ENCODE results near the gene GH2.
A peak's percentile ranks its signal among the peaks of the same experiment; 100 is the strongest.
"Not testable (repeated sequence)": the region's sequence is repeated elsewhere in the genome, so short reads cannot be mapped to it uniquely, and the experiment has no call there.

GH2 gene

GRCh38 chr17:63850401-63850800 lies 31.3 kb downstream of the GH2 start:
- H3K36me3 ChIP-seq (ENCODE audit: insufficient read depth, low read length): no peaks in the 10 kb centered on the region
- no peaks in the 10 kb centered on the region for H3K4me1 ChIP-seq (ENCODE audit: insufficient read depth, low read length)
- no peak overlapping the region for H3K4me3 ChIP-seq (ENCODE audit: low read length)
- peaks cover 4% of the 10 kb centered on the region for H3K27me3 ChIP-seq (ENCODE audit: insufficient read depth, low read length)
- no peaks in the 10 kb centered on the region for H3K9me3 ChIP-seq (ENCODE audit: low read length)
- H2AFZ ChIP-seq (ENCODE audit: low read depth, low read length): no peak overlapping the region

DNA sequence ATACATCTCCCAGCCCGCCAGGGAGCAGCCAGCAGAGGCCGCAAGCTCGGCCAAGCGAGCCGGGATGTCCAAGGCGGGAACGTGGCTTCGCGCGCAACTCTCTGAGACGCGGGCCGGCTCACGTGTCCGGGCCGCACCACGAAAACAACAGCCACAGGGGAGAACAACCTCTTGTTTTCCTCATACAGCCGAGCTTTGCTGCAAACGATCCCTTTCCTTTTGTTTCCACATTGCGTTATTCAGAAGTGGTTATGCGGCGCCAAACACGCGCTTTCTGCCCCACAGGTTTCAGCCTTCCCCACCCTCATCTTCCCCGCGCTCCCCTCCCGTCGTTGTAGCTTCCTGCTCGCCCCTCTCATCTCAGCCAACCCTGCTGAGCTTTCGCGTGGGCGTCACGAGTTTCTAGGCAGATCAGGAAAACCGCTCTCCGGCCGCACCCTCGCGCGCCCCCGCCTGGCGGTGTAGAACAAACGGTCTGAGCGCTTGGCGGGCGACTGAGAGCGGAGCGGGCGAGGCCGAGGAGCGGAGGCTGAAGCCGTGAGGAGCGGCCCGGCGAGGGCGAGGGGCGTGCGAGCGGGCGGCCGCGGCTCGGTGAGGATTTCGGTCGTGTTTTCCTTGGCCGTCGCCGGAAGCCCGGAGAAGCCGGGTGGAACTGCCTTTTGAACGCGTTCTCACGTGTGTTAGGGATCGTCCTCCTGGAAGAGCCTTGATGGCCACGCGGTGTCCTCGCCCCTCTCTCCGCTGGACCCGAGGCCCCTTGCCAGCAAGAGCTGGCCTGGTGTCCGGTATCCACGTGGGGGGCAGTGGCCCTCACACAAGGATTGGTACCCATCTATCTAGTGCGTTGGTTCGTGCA lies 32.7 kb downstream of the GH2 start:
- Histone ChIP-seq H3K9me3 (ENCODE audit: low read length) (no peaks in the 10 kb centered on the region), H2AFZ (ENCODE audit: low read depth, low read length) (no peak overlapping the region), H3K4me1 (ENCODE audit: insufficient read depth, low read length) (no peaks in the 10 kb centered on the region), H3K36me3 (ENCODE audit: insufficient read depth, low read length) (no peaks in the 10 kb centered on the region), H3K27me3 (ENCODE audit: insufficient read depth, low read length) (peaks cover 4% of the 10 kb centered on the region), H3K4me3 (ENCODE audit: low read length) (no peak overlapping the region)

- Histone ChIP-seq H3K4me1 (ENCODE audit: insufficient read depth, low read length) (no peaks in the 10 kb centered on the region), H3K27me3 (ENCODE audit: insufficient read depth, low read length) (peaks cover 4% of the 10 kb centered on the region), H3K36me3 (ENCODE audit: insufficient read depth, low read length) (no peaks in the 10 kb centered on the region), H2AFZ (ENCODE audit: low read depth, low read length) (no peak overlapping the region), H3K4me3 (ENCODE audit: low read length) (no peak overlapping the region), H3K9me3 (ENCODE audit: low read length) (no peaks in the 10 kb centered on the region)
Observed at GRCh38 chr17:63847525-63848249, 34.1 kb downstream of the GH2 start.

DNA sequence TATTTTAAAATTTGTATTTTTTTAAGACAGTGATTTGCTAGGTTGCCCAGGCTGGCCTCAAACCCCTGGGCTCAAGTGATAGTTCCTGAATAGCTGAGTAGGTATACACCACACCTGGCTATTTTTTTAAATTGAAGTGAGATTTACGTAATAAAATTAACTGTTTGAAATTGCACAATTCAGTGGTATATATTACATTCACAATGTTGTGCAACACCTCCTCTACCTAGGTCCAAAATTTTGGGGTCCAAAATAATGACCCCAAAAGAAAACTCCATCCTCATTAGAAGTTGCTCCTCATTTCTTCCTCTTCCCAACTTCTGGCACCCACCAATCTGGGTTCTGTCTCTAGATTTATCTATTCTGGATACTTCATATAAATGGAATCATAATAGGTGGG lies 36.2 kb downstream of the GH2 start:
- Histone ChIP-seq H3K27me3 (ENCODE audit: insufficient read depth, low read length) (no peaks in the 10 kb centered on the region), H3K36me3 (ENCODE audit: insufficient read depth, low read length) (no peaks in the 10 kb centered on the region), H3K4me1 (ENCODE audit: insufficient read depth, low read length) (peaks cover 12% of the 10 kb centered on the region), H3K4me3 (ENCODE audit: low read length) (no peak overlapping the region), H2AFZ (ENCODE audit: low read depth, low read length) (no peak overlapping the region), H3K9me3 (ENCODE audit: low read length) (no peaks in the 10 kb centered on the region)

DNA sequence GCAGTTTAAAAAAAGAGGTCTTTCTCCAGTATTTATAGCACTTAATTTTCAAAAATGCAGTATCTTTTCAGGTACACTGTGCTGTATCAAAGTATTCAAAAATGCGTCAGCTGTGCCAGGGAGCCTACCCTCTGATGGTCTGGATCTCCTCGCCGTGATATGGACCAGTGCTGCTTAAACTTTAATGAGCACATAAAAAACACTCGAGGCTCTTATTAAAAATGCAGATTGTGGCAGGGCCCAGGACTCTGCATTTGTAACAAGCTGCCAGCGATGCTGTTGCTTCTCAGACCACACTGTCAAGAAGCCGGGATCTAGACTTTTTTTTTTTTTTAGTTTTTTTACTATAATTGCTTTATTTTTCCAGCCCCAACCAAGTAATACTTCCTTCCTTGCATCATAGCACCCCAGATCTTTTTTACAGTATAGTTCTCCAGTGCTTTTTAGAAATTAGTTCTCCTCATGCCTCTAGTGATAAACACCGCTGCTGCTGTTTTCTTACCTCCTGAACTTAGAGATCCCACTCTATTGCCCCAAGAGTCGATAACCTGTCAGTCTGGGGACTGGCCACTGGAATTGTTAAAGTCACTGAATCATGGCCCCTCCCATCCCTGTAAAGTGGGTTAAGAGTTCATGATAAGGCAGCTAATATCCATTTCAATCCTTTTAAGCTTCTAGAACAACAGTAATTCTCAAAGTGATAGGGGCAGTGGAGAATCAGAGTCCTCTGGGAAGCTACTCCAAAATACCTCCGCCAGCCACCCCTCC lies 37.6 kb downstream of the GH2 start:
- Histone ChIP-seq H3K27me3 (ENCODE audit: insufficient read depth, low read length) (no peaks in the 10 kb centered on the region), H3K4me1 (ENCODE audit: insufficient read depth, low read length) (peaks cover 13% of the 10 kb centered on the region), H3K4me3 (ENCODE audit: low read length) (no peak overlapping the region), H3K9me3 (ENCODE audit: low read length) (no peaks in the 10 kb centered on the region), H3K36me3 (ENCODE audit: insufficient read depth, low read length) (no peaks in the 10 kb centered on the region), H2AFZ (ENCODE audit: low read depth, low read length) (no peak overlapping the region)

DNA sequence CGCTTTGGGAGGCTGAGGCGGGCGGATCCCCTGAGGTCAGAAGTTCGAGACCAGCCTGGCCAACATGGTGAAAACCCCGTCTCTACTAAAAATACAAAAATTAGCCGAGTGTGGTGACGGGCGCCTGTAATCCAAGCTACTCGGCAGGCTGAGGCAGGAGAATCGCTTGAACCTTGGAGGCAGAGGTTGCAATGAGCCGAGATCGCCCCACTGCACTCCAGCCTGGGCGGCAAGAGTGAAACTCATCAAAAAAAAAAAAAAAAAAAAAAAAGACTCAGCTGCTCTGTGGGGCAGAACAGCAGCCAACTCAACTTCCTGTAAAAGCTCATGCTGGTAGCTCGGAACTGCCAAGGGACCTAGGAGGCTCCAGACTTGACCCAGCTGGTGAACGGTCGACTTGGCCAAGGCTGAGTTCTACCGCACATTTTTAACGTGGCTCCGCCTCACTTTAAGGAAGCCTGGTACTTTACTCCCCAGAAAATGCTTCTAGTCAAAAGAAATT lies 38.3 kb downstream of the GH2 start:
- H3K9me3 ChIP-seq (ENCODE audit: low read length); H3K36me3 ChIP-seq (ENCODE audit: insufficient read depth, low read length); H3K27me3 ChIP-seq (ENCODE audit: insufficient read depth, low read length): not testable (repeated sequence)
- Histone ChIP-seq H3K4me1 (ENCODE audit: insufficient read depth, low read length) (peaks cover 13% of the 10 kb centered on the region), H2AFZ (ENCODE audit: low read depth, low read length) (peak overlapping the region; percentile 52), H3K4me3 (ENCODE audit: low read length) (peak overlapping the region; percentile 74)

DNA sequence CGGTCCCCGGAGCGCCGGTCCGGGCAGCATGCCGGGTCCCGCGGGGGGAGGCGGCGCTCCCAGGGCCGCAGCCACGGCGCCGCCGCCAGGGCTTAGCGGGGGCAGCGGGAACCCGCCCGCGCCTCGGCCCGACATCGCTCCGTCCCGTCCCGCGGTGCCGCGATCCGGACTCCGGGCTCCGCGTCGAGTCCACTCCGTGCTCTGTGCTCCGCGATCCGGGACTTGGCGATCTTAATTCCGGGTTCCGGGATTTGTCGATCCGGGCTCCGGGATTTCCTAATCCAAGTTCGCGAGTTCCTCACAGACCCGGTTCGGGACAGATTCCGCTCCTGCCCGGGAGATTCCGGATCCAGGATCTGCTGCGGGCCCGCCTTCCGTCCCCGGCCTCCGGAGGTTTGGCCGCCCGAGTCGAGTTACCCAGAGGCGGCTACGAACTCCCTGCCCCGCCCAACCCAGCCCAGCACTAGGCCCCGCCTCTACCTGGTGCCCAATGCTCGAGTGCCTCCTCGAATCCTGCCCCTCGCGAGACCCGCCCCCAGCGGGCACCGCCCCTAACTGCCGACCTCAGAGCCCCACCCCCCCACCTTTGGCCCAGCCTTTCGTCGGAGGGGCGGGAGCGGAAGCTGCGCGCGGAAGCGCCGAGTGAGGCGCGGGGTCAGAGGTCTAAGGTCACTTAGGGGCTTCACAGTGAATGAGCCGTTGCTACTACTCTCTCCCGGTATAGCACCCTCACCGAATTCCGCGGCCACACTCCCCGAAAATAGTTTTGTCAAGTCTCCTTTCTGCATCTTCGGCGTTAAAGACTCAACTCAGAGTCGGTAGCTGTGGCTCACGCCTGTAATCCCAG lies 39.0 kb downstream of the GH2 start, which contains the start of gene SMARCD2:
Gene SMARCD2, minus strand, starts transcription at position 146 of the 847 bp plus-strand sequence. Its CDS starts 11 bp downstream, at position 135.
- Histone ChIP-seq H3K4me1 (ENCODE audit: insufficient read depth, low read length) (peaks cover 13% of the 10 kb centered on the region), H3K27me3 (ENCODE audit: insufficient read depth, low read length) (no peaks in the 10 kb centered on the region), H2AFZ (ENCODE audit: low read depth, low read length) (peak within 1 kb of the TSS; percentile 57), H3K9me3 (ENCODE audit: low read length) (no peaks in the 10 kb centered on the region), H3K36me3 (ENCODE audit: insufficient read depth, low read length) (no peaks in the 10 kb centered on the region), H3K4me3 (ENCODE audit: low read length) (peak within 1 kb of the TSS; percentile 74)

DNA sequence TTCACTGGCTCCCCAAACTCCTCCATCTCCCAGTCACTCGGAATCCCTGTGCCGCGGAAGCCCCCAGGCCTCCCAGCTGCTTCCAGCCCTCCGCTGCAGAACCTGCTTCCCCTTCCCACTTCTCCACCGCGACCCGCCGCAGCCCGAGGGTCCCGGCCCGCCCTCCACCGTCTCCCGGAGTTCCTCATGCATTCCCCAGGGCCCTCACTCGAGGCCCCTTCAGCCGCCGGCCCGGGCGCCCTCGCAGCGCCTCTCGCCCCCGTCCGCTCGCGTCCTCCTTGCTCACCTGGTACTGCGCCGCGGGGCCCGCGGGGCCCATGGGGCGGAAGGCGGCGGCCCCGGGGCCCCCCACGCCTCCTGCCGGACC lies 39.6 kb downstream of the GH2 start:
- Histone ChIP-seq H3K27me3 (ENCODE audit: insufficient read depth, low read length) (no peaks in the 10 kb centered on the region), H3K9me3 (ENCODE audit: low read length) (no peaks in the 10 kb centered on the region), H3K4me3 (ENCODE audit: low read length) (peak overlapping the region; percentile 74), H3K4me1 (ENCODE audit: insufficient read depth, low read length) (peaks cover 13% of the 10 kb centered on the region), H3K36me3 (ENCODE audit: insufficient read depth, low read length) (peaks cover under 1% of the 10 kb centered on the region), H2AFZ (ENCODE audit: low read depth, low read length) (peak overlapping the region; percentile 57)

- Histone ChIP-seq H3K4me1 (ENCODE audit: insufficient read depth, low read length) (peaks cover 13% of the 10 kb centered on the region), H3K27me3 (ENCODE audit: insufficient read depth, low read length) (no peaks in the 10 kb centered on the region), H3K36me3 (ENCODE audit: insufficient read depth, low read length) (peaks cover 6% of the 10 kb centered on the region), H2AFZ (ENCODE audit: low read depth, low read length) (peak overlapping the region; percentile 57), H3K4me3 (ENCODE audit: low read length) (peak overlapping the region; percentile 74), H3K9me3 (ENCODE audit: low read length) (no peaks in the 10 kb centered on the region)
Observed at GRCh38 chr17:63841350-63842172, 40.2 kb downstream of the GH2 start.

DNA sequence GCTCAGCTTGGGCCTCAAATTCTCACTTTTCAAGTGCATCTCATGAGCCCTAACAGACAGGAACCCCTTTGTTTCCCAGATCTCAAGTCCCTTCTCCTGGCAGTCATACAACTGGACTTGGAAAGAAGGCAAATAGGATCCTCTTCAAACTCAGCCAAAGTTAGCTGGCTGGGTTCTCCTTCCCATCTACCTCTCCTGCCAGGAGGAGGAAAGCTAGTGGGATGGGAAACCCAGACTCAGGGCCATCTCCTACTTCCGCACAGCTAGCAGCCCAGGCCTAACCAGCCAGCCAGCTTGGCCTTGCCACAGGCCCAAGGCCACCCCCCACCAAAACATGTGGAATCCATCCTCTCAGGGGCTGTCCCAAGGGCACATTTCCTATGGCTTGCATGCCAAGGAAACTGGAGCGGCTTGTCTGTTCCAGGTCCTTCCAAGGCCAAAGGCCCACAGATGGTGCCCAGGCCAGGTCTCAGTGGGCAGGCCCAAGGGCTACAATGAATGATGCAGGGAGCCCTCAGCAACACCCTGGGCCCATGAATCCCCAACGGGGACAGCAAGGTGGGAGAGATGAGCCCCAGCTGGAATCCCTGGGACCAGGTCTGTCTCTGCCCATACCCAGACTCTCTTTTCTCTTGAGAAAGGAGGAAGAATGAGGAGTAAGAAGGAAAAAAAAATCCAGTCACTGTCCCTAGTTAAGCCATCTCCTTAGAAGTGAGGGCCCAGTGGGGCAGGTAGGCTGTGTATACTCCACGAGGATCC lies 41.0 kb downstream of the GH2 start:
- peaks cover 11% of the 10 kb centered on the region for H3K36me3 ChIP-seq (ENCODE audit: insufficient read depth, low read length)
- peak overlapping the region; percentile 74 for H3K4me3 ChIP-seq (ENCODE audit: low read length)
- H3K4me1 ChIP-seq (ENCODE audit: insufficient read depth, low read length): peaks cover 13% of the 10 kb centered on the region
- no peaks in the 10 kb centered on the region for H3K9me3 ChIP-seq (ENCODE audit: low read length)
- no peak overlapping the region for H2AFZ ChIP-seq (ENCODE audit: low read depth, low read length)
- H3K27me3 ChIP-seq (ENCODE audit: insufficient read depth, low read length): no peaks in the 10 kb centered on the region

GRCh38 chr17:63838631-63839171 lies 43.0 kb downstream of the GH2 start:
- Histone ChIP-seq H3K9me3 (ENCODE audit: low read length) (no peaks in the 10 kb centered on the region), H3K36me3 (ENCODE audit: insufficient read depth, low read length) (peaks cover 22% of the 10 kb centered on the region), H3K4me3 (ENCODE audit: low read length) (no peak overlapping the region), H3K27me3 (ENCODE audit: insufficient read depth, low read length) (no peaks in the 10 kb centered on the region), H3K4me1 (ENCODE audit: insufficient read depth, low read length) (peaks cover 13% of the 10 kb centered on the region), H2AFZ (ENCODE audit: low read depth, low read length) (no peak overlapping the region)

Data from neuron (in vitro differentiated cells).